Neural crest cell (in vitro differentiated cells): Measurements from ENCODE around the gene TMEM158. TPM values are rescaled to one million over a fixed set of nuclear protein-coding genes. Genes with fewer than 3 reads are reported as not detected.

Experiments used
- DNase-seq: peaks from one replicate; pipeline ENCODE4 v3.0.0; 2021; ENCODE audit warnings: low read depth, mixed read lengths, low spot score
- H3K27ac Mint-ChIP-seq: one replicate; pipeline ENCODE4 v1.8.0; 2021; ENCODE audit warnings: mild to moderate bottlenecking, mixed read lengths; ENCODE audit not compliant: unreplicated experiment
- H3K27me3 Mint-ChIP-seq: 2 replicates; pipeline ENCODE4 v1.8.0; 2021; ENCODE audit warnings: low read depth, mild to moderate bottlenecking, mixed read lengths
- H3K36me3 Mint-ChIP-seq: 2 replicates; pipeline ENCODE4 v1.8.0; 2021; ENCODE audit warnings: low read depth, mild to moderate bottlenecking, mixed read lengths
- H3K4me1 Mint-ChIP-seq: 2 replicates; pipeline ENCODE4 v1.8.0; 2021; ENCODE audit warnings: mixed read lengths
- H3K4me3 Mint-ChIP-seq: one replicate; pipeline ENCODE4 v1.8.0; 2021; ENCODE audit warnings: mild to moderate bottlenecking, mixed read lengths
- H3K9me3 Mint-ChIP-seq: 2 replicates; pipeline ENCODE4 v1.8.0; 2021; ENCODE audit warnings: mixed read lengths
- total RNA-seq: library from RNA; stranded (reverse); gene quantifications from 2 replicates; pipeline ENCODE4 v1.2.1, GENCODE V29; 2021
- TF ChIP-seq, protein P1 (sequence below): fragments of 200-600 bp; sonication (generic); conservative IDR thresholded peaks from 2 replicates; pipeline ENCODE4 v1.5.0; 2021; ENCODE audit warnings: antibody characterized with exemption, mild to moderate bottlenecking

Gene TMEM158
- total RNA-seq, 1 donor from 2014 or later: 10.7 TPM

DNA sequence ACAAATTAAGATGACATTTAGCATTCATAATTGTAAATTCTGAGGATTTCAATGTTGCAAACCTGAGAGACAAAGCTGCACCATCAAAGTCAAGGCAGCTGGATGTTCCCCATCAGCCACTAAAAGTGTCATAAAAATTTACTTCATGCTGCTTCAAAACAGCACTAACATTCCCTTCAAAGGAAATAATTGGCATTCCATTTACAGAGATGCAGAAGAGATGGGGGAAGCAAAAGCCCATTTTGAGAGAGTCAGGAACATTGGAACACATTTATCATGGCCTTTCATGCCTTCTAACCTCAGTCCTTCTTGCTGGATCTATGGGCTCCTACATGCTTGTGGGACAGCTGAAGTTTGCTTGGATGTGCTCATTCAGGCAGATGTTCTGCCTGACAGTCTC is 6.4 kb upstream of the TMEM158 start:
- Mint-ChIP-seq H3K4me1 (peaks cover 7% of the 10 kb centered on the region), H3K36me3 (no peaks in the 10 kb centered on the region), H3K27me3 (peaks cover 35% of the 10 kb centered on the region), H3K4me3 (no peak overlapping the region), H3K9me3 (no peaks in the 10 kb centered on the region), H3K27ac (no peak overlapping the region)
- TF ChIP-seq, protein P1, sequence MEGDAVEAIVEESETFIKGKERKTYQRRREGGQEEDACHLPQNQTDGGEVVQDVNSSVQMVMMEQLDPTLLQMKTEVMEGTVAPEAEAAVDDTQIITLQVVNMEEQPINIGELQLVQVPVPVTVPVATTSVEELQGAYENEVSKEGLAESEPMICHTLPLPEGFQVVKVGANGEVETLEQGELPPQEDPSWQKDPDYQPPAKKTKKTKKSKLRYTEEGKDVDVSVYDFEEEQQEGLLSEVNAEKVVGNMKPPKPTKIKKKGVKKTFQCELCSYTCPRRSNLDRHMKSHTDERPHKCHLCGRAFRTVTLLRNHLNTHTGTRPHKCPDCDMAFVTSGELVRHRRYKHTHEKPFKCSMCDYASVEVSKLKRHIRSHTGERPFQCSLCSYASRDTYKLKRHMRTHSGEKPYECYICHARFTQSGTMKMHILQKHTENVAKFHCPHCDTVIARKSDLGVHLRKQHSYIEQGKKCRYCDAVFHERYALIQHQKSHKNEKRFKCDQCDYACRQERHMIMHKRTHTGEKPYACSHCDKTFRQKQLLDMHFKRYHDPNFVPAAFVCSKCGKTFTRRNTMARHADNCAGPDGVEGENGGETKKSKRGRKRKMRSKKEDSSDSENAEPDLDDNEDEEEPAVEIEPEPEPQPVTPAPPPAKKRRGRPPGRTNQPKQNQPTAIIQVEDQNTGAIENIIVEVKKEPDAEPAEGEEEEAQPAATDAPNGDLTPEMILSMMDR: no peak
- DNase-seq: no peak

DNA sequence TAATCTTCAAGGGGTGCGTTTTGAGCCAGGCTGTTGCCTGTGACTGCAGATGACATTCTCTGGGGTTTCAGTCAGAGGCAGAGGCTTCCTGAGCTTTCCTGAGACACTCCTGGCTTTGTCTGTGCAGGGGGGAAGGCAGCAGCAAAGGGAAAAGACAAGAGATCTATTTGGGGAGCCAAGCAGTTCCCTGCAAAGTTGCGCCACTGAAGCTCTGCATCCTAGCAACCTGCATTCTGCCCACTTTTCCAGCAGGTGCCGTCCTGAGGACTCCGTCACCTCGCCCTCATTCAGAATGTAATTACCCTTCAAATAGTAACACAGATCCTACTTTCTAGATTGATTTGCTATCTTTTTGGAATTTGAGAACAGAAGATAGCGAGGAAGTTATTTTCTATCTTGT is 1.9 kb upstream of the TMEM158 start:
- no peaks in the 10 kb centered on the region for H3K9me3 Mint-ChIP-seq
- peaks cover 32% of the 10 kb centered on the region for H3K4me1 Mint-ChIP-seq
- H3K4me3 Mint-ChIP-seq: peak overlapping the region; percentile 83
- no peak for DNase-seq
- H3K36me3 Mint-ChIP-seq: no peaks in the 10 kb centered on the region
- H3K27ac Mint-ChIP-seq: no peak overlapping the region
- TF ChIP-seq, protein P1: peak; percentile 29
- peaks cover 65% of the 10 kb centered on the region for H3K27me3 Mint-ChIP-seq

DNA sequence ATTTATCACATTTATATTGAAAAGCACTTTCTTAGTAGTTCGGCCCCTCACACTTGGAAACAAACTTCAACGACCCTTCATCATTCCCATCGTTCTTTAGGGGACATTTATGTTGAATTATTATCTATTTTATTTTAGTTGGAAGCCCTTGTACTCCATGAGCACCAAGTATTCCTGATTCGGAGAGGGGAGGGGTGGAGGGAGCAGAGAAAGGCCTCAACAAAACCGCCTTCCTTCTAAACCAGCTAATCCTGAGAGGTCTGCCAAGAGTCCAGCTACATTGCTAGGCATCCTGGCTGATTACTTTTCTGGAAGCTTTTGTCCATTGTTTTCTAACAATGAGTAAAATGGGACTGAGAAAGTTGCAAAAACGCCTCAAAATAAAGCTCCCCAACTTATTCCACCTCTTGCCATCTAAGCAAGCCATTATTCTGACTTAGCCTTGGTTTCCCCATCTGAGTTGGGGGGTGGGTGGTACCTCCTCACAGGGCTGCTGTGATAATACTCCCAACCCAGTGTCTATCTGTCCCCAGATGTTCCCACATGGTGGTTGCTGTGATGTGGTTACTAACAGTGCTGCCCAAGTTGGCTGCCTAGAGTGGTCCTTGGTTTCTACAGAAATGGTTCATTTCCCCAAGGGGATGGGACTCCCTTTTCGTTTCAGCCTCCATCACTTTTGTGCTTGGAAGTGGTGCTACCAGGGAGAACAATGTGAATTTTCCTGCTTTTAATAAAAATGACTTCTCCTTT is 1.2 kb upstream of the TMEM158 start:
- TF ChIP-seq, protein P1: no peak
- Mint-ChIP-seq H3K9me3 (no peaks in the 10 kb centered on the region), H3K4me3 (peak overlapping the region; percentile 83), H3K4me1 (peaks cover 32% of the 10 kb centered on the region), H3K27me3 (peaks cover 67% of the 10 kb centered on the region), H3K36me3 (no peaks in the 10 kb centered on the region), H3K27ac (no peak overlapping the region)
- no peak for DNase-seq

DNA sequence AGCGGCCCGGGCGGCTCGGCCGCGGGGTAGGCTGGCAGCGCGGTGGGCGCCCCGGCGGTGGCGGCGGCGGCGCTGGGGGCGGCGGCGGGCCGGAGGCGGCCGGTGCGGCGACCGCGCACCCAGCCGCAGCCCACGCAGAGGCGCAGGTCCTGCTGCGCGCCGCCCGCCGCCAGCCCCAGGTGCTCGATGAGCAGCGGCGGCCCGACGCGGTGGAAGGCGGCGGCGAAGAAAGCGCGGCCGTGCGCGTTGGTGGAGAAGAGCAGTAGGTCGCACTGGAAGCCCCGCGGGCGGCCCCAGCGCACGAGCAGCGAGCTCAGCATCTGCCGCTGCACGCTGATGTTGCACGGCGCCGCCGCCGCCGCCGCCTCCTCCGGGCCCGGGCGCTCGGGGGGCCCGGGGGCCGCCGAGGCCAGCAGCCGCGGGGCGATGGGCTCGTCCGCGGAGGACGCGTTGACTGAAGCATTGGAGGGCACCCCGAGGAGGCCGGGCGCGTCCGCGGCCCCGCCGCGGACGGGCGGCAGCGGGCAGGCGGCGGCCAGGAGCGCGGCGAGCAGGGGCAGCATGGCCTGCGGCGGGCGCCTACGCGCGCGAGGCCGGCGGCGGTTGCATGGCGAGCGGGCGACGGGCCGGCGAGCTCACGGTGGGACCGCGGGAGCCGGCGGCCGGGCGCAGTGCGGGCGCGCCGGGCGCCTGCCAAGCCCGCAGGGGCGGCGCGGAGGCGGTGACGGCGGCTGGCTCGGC is 452 bp downstream of the TMEM158 start:
- Mint-ChIP-seq H3K36me3 (no peaks in the 10 kb centered on the region), H3K27ac (no peak overlapping the region), H3K9me3 (no peaks in the 10 kb centered on the region), H3K4me3 (peak overlapping the region; percentile 99), H3K27me3 (peaks cover 63% of the 10 kb centered on the region), H3K4me1 (peaks cover 32% of the 10 kb centered on the region)
- peak; percentile 22 for DNase-seq
- TF ChIP-seq, protein P1: no peak

DNA sequence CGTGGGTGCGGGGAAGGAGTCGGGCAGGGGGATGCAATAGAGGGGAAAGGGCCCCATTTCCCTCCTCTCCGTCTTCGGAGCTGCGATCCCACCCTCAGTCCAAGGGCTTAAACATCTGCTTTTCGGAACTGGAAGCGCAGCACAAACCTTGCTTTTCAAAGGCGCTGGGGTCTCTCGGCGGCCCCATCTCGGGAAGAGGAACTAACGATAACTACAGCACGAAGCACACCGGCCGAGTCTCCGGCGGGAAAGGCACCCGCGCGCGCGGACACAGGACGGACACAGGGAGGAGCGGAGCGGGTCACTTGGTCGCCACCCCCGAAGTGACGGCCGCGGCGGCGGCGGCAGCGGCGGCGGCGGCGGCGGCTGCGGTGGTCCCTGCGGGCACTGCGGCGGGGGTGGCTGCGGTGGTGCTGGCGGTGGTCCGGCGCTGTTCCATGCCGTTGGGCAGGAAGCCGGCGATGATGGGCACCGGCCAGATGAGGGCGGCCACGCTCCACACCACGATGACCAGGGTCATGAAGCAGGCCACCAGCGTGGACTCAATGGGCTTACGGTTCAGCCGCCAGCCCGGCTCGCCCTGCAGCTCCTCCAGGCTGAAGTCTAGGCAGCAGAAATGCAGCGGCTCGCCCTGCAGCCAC is 1.1 kb downstream of the TMEM158 start:
- Mint-ChIP-seq H3K4me3 (peak overlapping the region; percentile 99), H3K36me3 (no peaks in the 10 kb centered on the region), H3K27me3 (peaks cover 58% of the 10 kb centered on the region), H3K4me1 (peaks cover 32% of the 10 kb centered on the region), H3K9me3 (no peaks in the 10 kb centered on the region), H3K27ac (no peak overlapping the region)
- peak; percentile 71 for DNase-seq
- TF ChIP-seq, protein P1: peak; percentile 65
